ENCODE data around the gene PHB1.
A peak's percentile ranks its signal among the peaks of the same experiment; 100 is the strongest.
"Not testable (repeated sequence)": the region's sequence is repeated elsewhere in the genome, so short reads cannot be mapped to it uniquely, and the experiment has no call there.

PHB1 gene

GRCh38 chr17:49439673-49440571 is 25.2 kb upstream of the PHB1 start:
- no peak for DNase-seq (ENCODE audit: low read depth)

DNA sequence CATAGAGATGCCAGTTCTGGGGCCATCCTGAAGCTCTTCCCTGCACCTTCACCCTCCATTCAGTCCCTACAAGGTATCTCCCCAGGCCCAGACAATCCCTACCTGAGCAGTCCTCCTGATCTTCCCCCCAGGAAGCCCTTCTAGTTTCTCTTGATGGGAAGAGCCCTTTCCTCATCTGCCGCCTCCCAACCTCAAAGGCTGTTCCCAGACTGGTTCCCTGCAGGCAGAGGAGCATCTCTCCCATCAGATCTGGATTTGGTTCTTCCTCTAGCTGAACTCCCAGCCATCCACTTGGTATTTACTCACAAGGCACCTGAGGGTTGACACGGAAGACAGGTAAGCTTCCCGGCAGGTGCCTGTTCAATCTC is 24.6 kb upstream of the PHB1 start:
- DNase-seq (ENCODE audit: low read depth), result no peak

DNA sequence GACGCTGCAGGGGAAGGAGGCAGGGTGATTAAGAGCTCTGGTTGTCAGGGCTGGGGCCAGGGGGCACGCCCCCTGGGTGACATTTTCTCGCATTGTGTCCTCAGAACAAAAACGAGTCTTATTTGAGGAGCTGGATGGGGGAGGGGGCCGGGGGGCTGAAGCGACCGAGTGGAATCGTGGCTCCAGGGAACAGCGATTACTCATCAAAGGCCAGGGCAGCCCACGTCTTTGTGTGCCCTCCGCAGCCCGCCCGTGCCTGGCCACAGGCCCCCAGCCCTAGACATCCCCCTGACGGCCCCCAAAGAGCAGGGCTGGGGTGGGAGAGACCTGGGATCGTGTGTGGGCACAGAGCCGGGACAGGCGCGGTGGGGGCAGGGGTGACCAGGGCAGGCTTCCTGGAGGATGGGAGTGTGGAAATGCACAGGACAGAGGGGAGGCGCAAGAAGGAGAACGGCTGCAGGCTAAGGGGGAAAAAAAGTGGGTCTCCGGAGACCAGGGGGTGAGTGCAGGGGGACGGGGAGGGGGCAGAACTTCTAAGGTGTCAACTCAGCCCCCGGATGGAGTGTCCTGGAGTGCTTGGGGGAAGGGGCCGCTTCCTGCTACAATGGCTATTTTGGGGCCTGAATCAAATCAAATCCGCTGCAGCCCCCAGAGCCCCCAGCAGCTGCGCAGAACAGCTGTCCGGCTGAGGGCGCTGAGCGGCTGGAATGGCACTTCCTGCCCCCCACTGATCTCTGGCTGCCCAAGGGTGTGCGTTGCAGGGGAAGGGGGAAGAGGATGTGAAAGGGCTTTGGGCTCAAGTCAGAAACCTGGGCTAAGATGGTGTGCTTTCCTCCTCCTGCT is 24.0 kb upstream of the PHB1 start:
- no peak for DNase-seq (ENCODE audit: low read depth)

DNA sequence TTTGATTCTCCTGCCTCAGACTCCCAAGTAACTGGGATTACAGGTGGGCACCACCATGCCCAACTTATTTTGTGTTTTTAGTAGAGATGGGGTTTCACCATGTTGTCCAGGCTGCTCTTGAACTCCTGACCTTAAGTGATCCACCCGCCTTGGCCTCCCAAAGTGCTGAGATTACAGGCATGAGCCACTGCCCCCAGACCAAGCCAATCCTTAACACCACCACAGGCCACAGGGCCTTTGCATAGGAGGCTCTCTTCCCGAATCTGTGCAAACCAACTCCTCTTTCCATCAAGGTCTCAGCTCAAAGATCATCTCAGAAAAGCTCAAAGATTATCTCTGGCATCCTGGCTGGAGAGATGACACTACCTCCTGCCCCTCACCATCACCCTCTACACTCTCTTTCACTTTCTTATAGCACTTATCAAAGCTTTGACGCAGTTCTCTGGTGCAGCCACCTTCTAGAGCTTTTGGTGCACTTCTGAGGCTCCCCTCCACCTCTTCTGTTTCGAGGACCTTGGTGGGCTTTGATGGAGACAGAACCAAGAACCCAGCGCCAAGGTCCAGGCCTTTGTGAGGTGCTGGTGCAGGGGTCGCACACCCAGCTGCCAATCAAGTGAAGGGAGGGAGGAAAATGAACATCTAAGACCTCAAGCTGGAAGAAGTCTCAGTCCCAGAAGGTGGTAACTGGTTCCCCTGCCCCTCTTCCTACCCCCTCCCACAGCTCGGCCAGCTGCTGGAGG is 23.2 kb upstream of the PHB1 start:
- DNase-seq (ENCODE audit: low read depth), result no peak

DNA sequence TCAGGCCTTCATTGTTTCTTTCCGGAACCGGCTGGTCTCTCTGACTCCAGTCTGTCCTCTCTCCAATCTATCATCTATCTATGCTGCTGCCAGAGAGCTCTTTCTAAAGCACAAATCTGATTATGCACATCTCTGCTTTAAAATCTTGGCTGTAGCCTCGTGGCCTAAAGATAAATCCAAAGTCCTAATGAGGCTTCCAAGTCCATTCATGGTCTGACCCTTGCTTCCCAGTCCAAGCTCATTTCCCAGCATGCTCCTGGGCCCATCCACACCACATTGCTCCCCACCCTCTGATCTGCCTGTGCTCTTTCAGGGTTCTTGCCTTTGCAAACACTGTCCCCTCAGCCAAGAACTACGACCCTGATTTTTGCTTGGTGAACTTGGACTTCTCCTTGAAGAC is 21.5 kb upstream of the PHB1 start:
- DNase-seq (ENCODE audit: low read depth), result no peak

- no peak for DNase-seq (ENCODE audit: low read depth)
Measured at GRCh38 chr17:49435671-49436029, 21.0 kb upstream of the PHB1 start.

GRCh38 chr17:49434821-49435670 is 20.4 kb upstream of the PHB1 start:
- DNase-seq (ENCODE audit: low read depth), result peak; percentile 11

DNA sequence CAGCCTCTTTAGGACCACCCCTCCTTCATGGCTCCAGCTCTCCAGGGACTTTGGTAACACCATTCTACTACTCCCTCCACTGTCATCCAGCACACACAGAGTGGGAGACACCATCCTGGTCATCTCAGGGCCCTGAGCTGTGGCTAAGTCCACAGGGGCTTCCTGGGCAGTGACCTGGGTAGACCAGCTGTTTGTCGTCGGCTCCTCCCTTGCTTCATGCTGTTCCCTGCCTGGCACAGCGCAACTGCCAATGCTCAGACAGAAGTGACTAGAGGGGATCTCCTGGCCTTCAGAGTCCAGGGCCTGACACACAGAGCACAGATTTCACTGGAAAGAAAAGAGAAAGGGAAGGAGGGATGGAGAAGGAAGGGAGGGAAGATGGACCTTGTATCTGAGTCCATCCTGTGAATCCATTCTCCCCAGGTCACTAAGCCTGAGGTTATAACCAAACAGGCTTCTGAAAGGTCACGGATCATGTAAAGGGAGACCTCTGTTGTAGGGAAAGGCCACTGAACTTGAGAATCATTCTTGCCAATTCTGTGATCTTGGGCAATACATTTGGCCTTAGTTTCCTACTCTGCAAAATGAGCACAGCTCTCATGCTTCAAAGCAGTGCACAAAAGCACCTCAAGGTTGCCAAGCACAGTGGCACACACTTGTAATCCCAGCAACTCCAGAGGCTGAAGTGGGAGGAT is 18.5 kb upstream of the PHB1 start:
- DNase-seq (ENCODE audit: low read depth), result no peak

DNA sequence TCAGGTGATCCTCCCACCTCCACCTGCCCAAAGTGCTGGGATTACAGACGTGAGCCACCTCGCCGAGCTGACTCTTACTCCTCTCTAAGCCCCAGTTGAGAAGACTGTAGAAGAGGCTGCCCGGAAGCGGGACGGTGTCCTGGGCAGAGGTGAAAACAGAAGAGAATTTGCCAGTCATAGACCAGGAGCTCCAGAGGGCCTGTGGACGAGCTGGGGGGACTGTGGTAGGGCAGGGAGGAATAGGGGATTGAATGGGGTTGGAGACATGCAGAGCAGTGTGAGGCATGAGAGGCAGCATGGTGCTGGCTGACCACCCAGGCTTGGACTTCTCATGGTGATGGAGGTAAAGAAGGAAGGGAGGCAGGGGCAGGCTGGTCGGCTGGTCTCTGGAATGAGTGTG is 17.1 kb upstream of the PHB1 start:
- no peak for DNase-seq (ENCODE audit: low read depth)

- no peak for DNase-seq (ENCODE audit: low read depth)
Measured at GRCh38 chr17:49425004-49425286, 10.3 kb upstream of the PHB1 start.

DNA sequence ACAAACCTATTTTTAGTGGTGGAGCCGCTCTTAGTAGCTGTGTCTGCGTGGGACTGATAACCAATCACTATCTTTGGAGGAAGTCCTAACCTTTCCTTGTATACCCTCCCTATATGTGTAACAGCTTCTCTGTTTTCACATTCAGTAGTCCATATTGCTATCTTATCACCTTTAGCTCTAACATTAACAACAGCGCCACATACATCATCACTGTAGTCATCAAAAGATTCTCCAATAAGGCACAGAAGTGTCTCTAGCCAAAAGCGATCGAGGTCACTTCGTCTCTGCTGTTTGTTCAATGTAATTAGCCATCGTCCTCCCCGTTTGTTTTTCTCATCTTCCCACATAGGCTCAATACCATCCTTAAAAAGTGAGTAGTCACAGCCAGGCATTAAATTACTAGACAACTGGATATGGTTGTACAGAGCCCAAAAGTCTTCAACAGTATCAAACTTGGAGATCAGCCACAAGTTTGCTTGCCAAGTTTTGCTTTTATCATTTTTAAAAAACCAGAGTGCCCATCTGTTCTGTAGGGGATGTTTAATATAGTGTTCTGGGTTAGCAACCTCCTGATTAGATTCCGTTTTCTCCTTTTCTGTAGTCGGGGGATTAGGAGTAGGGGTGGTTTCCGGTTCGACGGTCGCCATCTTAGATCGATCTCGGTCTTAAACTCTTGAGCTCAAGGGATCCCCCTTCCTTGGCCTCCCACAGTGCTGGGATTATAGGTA is 9.8 kb upstream of the PHB1 start:
- DNase-seq (ENCODE audit: low read depth), result not testable (repeated sequence)

DNA sequence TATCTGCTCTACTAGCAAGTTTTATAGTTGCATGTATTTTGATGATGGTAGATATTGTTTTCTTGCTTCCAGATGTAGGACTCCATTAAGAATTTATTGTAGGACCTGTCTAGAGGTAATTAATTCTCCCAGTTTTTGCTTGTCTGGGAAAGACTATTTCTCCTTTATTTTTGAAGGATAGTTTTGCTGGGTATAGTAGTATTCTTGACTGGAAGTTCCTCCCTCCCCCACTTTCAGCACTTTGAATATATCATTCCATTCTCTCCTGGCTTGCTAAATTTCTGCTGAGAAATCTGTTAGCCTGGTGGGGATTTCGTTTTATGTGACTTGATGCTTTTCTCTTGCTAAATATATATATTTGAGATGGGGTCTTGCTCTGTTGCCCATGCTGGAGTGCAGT is 8.0 kb upstream of the PHB1 start:
- DNase-seq (ENCODE audit: low read depth), result no peak

DNA sequence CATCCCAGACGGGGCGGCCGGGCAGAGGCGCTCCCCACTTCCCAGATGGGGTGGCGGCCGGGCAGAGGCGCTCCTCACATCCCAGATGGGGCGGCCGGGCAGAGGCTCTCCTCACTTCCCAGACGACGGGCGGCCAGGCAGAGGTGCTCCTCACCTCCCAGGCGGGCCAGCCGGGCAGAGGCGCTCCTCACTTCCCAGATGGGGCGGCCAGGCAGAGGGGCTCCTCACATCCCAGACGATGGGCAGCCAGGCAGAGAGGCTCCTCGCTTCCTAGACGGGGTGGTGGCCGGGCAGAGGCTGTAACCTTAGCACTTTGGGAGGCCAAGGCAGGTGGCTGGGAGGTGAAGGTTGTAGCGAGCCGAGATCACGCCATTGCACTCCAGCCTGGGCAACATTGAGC is 5.1 kb upstream of the PHB1 start:
- not testable (repeated sequence) for DNase-seq (ENCODE audit: low read depth)

DNA sequence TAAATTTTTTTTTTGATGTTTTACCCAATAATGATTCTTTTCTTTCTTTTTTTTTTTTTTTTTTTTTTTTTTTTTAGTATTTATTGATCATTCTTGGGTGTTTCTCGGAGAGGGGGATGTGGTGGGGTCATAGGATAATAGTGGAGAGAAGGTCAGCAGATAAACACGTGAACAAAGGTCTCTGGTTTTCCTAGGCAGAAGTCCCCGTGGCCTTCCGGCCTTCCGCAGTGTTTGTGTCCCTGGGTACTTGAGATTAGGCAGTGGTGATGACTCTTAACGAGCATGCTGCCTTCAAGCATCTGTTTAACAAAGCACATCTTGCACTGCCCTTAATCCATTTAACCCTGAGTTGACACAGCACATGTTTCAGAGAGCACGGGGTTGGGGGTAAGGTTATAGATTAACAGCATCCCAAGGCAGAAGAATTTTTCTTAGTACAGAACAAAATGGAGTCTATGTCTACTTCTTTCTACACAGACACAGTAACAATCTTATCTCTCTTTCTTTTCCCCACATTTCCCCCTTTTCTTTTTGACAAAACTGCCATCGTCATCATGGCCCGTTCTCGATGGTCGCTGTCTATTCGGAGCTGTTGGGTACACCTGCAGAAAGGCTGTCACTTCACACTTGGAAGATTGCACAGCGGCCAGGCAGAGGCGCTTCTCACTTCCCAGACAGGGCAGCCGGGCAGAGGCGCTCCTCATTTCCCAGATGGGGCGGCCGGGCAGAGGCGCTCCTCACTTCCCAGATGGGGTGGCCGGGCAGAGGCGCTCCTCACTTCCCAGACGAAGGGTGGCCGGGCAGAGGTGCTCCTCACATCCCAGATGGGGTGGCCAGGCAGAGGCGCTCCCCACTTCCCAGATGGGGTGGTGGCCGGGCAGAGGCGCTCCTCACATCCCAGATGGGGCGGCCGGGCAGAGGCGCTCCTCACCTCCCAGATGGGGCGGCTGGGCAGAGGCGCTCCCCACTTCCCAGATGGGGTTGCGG is 4.4 kb upstream of the PHB1 start:
- DNase-seq (ENCODE audit: low read depth), result not testable (repeated sequence)

DNA sequence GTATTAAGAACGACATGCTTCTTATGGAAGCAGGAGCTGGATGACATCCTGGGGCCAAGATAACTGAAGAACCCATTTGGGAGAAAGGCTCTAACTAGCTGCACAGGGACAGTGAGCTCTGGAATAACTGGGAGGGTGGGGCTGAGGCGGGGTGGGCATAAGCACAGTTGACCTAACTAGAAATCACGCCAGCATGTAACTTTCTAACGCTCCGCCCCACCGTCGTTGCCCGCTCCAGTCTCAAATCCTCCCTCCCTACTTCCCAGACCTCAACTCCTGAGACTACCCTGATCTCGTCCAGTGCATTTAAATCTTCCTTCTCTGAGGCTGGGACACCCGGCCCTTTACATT is 436 bp downstream of the PHB1 start:
- no peak for DNase-seq (ENCODE audit: low read depth)

DNA sequence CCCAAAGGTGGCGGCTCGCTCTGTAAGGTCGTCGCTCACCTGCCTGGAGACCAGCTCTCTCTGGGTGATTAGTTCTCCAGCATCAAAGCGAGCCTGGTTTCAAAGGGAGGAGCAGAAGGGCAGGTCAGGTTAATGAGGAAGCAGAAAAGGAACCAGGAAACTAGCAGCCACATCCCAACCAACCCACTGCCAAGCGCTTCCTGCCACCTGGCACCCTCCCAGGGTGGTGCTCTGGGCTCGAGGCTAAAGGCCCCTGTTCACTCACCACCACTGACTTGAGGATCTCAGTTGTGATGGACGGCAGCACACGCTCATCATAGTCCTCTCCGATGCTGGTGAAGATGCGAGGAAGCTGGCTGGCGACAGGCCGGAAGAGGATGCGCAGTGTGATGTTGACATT is 5.6 kb downstream of the PHB1 start:
- DNase-seq (ENCODE audit: low read depth), result no peak

DNA sequence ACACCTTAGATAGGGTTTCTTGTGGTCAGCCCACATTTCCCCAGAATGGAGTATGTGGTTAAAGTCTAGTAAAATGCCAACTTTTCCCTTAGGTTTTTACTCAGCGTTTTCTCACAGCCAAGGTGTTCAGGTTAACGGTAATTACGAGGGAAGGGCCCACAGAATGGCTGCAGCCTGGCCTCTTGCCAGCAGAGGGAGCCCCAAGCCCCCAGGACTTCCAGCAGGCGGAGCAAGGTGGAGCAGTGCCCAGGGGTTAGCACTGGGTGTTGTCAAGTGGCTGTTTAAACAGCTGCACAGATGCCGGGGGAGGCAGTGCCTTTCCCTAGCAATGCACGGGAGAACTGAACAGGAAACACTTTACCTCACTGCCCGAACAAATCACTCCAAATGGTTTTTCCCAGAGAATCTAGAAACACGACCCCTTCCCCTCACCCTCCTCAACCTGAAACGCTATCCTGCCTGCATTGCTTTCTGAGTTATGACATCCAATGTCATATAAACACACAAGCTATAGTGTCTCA is 6.6 kb downstream of the PHB1 start:
- peak; percentile 74 for DNase-seq (ENCODE audit: low read depth)

- no peak for DNase-seq (ENCODE audit: low read depth)
Measured at GRCh38 chr17:49407086-49407485, 7.6 kb downstream of the PHB1 start.

DNA sequence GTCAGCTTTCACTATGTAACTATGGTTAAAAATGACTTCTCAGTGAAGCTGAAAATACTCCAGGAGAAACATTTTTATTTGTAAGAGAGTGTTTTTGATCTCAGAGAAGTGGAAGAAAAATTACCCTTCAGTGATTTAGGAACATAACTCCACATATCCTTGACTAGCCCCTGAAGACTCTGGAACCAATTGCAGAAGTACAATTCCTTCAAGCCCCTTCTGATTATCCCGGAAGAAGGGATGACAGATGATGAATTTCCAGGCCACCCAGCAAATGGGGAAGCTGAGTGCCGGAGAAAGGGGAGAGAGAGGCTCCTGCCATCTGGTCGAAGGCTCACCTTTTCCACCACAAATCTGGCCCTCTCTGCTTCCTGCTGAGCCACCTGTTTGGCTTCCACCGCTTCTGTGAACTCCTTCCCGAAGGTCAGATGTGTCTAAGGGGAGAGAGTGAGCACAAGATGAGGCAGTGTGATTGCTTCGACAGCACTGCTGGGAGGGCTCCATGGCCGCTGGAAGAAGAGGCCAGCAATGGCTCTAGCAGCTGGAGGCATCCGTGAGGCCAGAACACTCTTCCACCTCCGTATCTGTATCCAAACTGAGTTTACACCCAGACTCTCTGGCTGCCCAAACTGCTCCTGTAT is 8.1 kb downstream of the PHB1 start:
- DNase-seq (ENCODE audit: low read depth), result no peak
